ENCODE measurements around the gene ARHGEF16.

Gene ARHGEF16

GRCh38 chr1:3459051-3459908, 4.8 kb downstream of the ARHGEF16 start:
- TF ChIP-seq CTCF (IDR thresholded peaks at IDR 0.05; ENCODE audit: low read depth, low read length), result no peak
- no peaks in the 10 kb centered on the region for H3K27me3 ChIP-seq
- H3K9me3 ChIP-seq, result no peaks in the 10 kb centered on the region
- H3K4me3 ChIP-seq (ENCODE audit: low read depth, low read length), result no peak overlapping the region
- DNase-seq, result peak; percentile 2
- no peaks in the 10 kb centered on the region for H3K36me3 ChIP-seq
- H3K4me1 ChIP-seq, result no peaks in the 10 kb centered on the region

GRCh38 chr1:3459940-3460671, 5.6 kb downstream of the ARHGEF16 start:
- DNase-seq, result peak; percentile 14
- Histone ChIP-seq H3K9me3 (no peaks in the 10 kb centered on the region), H3K27me3 (no peaks in the 10 kb centered on the region), H3K4me1 (no peaks in the 10 kb centered on the region), H3K36me3 (no peaks in the 10 kb centered on the region), H3K4me3 (ENCODE audit: low read depth, low read length) (no peak overlapping the region)
- TF ChIP-seq CTCF (IDR thresholded peaks at IDR 0.05; ENCODE audit: low read depth, low read length), result no peak

- H3K27me3 ChIP-seq, result no peaks in the 10 kb centered on the region
- H3K4me1 ChIP-seq, result no peaks in the 10 kb centered on the region
- DNase-seq, result peak; percentile 1
- H3K36me3 ChIP-seq, result no peaks in the 10 kb centered on the region
- no peaks in the 10 kb centered on the region for H3K9me3 ChIP-seq
- no peak for TF ChIP-seq CTCF (IDR thresholded peaks at IDR 0.05; ENCODE audit: low read depth, low read length)
- H3K4me3 ChIP-seq (ENCODE audit: low read depth, low read length), result no peak overlapping the region
These were observed 6.2 kb downstream of the ARHGEF16 start for GRCh38 chr1:3460672-3461131.

- Histone ChIP-seq H3K27me3 (no peaks in the 10 kb centered on the region), H3K4me3 (ENCODE audit: low read depth, low read length) (no peak overlapping the region), H3K4me1 (no peaks in the 10 kb centered on the region), H3K36me3 (no peaks in the 10 kb centered on the region), H3K9me3 (no peaks in the 10 kb centered on the region)
- peak; percentile 1 for DNase-seq
- no peak for TF ChIP-seq CTCF (IDR thresholded peaks at IDR 0.05; ENCODE audit: low read depth, low read length)
These were observed 6.9 kb downstream of the ARHGEF16 start for GRCh38 chr1:3461238-3461933.

- H3K9me3 ChIP-seq, result no peaks in the 10 kb centered on the region
- H3K36me3 ChIP-seq, result no peaks in the 10 kb centered on the region
- no peaks in the 10 kb centered on the region for H3K27me3 ChIP-seq
- TF ChIP-seq CTCF (IDR thresholded peaks at IDR 0.05; ENCODE audit: low read depth, low read length), result no peak
- H3K4me1 ChIP-seq, result no peaks in the 10 kb centered on the region
- H3K4me3 ChIP-seq (ENCODE audit: low read depth, low read length), result no peak overlapping the region
- DNase-seq, result peak; percentile 2
These were observed 7.4 kb downstream of the ARHGEF16 start for GRCh38 chr1:3461934-3462275.
